Dedifferentiated amniotic fluid mesenchymal stem cell (primary cell): ENCODE measurements around the gene CHCHD6.
"Not testable (repeated sequence)": the region's sequence is repeated elsewhere in the genome, so short reads cannot be mapped to it uniquely, and the experiment has no call there.

Experiments
- DNase-seq: peaks from one replicate; pipeline ENCODE4 v3.0.0-alpha.2; 2016; ENCODE audit errors: extremely low spot score

CHCHD6 gene

GRCh38 chr3:126766653-126767052, 62.6 kb downstream of the CHCHD6 start:
- no peak for DNase-seq

- DNase-seq, result no peak
These were observed 64.9 kb downstream of the CHCHD6 start for GRCh38 chr3:126768903-126769302.

- no peak for DNase-seq
These were observed 66.1 kb downstream of the CHCHD6 start for GRCh38 chr3:126770096-126770495.

GRCh38 chr3:126773167-126773566, 69.1 kb downstream of the CHCHD6 start:
- no peak for DNase-seq

DNA sequence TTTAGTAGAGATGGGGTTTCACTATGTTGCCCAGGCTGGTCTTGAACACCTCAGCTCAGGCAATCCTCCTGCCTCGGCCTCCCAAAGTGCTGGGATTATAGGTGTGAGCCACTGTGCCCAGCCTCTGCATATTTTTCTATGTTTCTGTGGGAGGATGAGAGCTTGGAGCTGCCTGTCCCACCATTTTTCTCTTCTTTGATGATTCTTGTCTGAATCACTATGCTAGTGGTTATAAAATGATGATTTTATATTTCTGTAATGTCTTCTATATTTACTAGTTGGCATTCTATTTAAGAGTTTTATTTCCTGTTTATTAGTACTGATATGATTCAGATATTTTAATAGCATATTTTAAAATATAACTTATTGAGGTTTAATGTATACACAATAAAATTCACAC, 69.7 kb downstream of the CHCHD6 start:
- DNase-seq, result no peak

- DNase-seq, result no peak
These were observed 73.3 kb downstream of the CHCHD6 start for GRCh38 chr3:126777366-126777765.

- DNase-seq, result no peak
These were observed 76.6 kb downstream of the CHCHD6 start for GRCh38 chr3:126780666-126781065.

GRCh38 chr3:126781406-126781805, 77.4 kb downstream of the CHCHD6 start:
- no peak for DNase-seq

- peak; percentile 82 for DNase-seq
These were observed 78.0 kb downstream of the CHCHD6 start for GRCh38 chr3:126781889-126782491.

DNA sequence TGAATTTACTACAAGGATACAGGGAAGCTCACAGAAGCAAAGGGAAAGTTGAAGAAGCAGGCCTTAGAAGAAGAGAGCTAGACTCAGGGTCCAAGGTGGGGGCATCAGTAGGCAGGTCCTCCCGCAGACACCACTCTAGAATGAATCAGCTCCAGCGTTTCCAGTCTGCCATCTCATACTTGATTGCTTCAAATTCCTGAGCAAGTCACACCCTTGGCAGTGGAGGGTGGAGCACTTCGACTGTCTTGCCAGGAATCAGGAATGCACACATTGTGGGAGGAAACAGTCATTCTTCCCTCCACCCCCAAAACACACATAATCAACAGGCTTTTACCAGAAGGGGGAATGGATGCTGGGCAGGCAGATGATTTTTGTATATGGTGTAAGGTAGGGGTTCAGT, 78.5 kb downstream of the CHCHD6 start:
- peak; percentile 95 for DNase-seq

DNA sequence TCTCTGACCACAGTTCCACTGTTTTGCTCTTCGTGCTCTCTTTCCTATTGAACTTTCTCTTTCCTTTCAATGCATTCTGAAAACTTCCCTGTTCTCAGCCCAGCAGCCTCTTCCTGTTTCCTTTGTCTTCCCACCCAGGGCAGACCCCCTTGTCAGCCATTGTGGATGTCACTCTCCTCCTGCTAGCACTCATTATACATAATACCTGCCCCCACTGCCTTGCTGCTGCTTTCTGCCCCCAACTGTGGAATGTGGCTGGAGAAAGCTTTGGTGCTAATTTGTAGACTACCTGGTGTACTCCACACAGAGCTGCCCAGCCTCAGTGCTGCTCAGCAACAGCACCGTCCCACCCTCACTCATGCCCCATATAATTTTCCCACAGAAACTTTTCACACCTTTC, 80.2 kb downstream of the CHCHD6 start:
- no peak for DNase-seq

- not testable (repeated sequence) for DNase-seq
These were observed 87.3 kb downstream of the CHCHD6 start for GRCh38 chr3:126791320-126791719.

GRCh38 chr3:126792998-126793397, 89.0 kb downstream of the CHCHD6 start:
- no peak for DNase-seq

GRCh38 chr3:126797563-126797962, 93.5 kb downstream of the CHCHD6 start:
- DNase-seq, result no peak

DNA sequence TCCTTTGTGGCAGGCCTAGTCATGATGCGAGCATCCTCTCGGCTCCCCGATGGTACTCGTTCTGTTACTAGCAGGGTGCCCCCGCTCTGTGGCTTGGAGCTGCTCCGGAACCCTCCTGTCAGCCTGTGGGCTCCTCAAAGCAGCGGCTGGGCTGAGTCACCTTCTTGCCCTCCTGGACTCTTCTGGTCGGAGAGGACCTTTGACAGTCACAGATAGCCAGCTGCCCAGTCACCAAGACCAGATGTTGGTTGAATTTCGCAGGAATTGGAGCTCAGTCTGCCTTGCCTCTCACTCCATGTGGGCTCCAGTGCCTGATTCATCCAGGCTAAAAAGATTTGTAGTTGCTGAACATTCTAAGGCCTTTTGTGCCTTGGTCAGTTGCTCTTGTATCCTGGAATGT, 94.5 kb downstream of the CHCHD6 start:
- no peak for DNase-seq

- no peak for DNase-seq
These were observed 95.1 kb downstream of the CHCHD6 start for GRCh38 chr3:126799099-126799498.

- DNase-seq, result not testable (repeated sequence)
These were observed 97.3 kb downstream of the CHCHD6 start for GRCh38 chr3:126801312-126801711.

GRCh38 chr3:126807795-126808194, 103.8 kb downstream of the CHCHD6 start:
- DNase-seq, result no peak

GRCh38 chr3:126811530-126811929, 107.5 kb downstream of the CHCHD6 start:
- DNase-seq, result peak; percentile 47

- DNase-seq, result no peak
These were observed 112.3 kb downstream of the CHCHD6 start for GRCh38 chr3:126816298-126816697.

GRCh38 chr3:126816986-126817777, 113.1 kb downstream of the CHCHD6 start:
- DNase-seq, result no peak

DNA sequence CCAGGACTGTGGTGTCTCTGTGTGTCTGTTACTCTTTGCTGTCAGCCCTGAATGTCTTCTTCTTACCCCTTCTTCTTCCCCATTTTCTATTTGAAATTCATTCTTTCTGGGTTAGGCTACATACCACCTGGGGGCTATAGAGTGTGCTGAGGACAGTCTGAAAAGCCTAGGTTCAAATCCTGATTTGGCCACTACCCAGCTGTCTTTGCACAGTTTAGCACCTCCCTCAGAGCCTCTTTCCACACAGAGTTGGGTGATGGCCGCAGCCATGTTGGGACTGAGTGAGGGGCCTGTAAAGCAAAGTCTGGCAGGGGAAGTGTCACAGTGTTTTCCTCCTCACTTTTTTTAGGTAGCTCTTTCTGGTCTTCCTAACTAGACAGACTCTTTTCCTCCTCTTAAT, 113.7 kb downstream of the CHCHD6 start:
- no peak for DNase-seq

DNA sequence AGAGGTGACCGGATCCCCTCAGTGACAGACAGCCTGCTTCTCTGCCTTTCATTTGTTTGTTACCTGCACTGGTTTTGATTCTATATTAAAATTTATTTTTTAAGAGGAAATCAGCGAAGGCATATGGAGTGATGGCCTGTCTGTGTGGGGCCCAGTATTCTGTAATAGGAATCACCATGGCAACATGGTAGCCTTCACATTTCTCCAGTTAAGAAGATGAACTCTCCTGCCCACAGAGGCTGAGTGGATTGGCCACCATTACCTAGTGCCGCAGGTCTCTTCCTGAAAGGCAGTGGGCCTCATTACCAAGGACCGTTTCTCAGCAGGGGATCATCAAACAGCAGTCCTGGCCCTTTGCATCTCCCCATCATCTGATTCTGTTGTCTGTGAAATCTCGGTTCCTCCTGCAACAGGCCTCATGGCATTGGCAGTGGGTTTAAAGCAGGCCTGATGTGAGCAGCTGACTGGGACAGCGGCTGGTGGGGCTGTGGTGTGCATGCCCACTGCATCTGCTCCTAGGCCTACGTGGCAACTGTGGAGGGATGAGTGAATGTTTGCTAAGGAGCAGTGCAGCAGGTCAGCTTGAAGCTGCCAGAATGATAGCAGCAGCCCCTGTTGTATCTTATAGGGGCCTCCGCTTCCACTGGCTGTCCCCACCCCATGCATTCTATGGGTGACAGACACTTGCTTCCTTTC, 114.5 kb downstream of the CHCHD6 start:
- no peak for DNase-seq
